Measurements from ENCODE around the gene MGLL.

The MGLL gene

GRCh38 chr3:127760791-127761440 lies 61.4 kb downstream of the MGLL start:
- DNase-seq (ENCODE audit: low read depth in 1 of 2, low spot score in 1 of 2) = no peak
- Histone ChIP-seq H3K4me3 (replicated peaks; ENCODE audit: insufficient read depth, low read length) (no peak overlapping the region), H3K27me3 (ENCODE audit: insufficient read depth, poor library complexity, severe bottlenecking) (no peaks in the 10 kb centered on the region), H3K27ac (replicated peaks) (peak overlapping the region; percentile 49)
- TF ChIP-seq CTCF (IDR thresholded peaks at IDR 0.05; ENCODE audit: insufficient read depth, low read length) (no peak), POLR2AphosphoS5 (IDR thresholded peaks at IDR 0.05; ENCODE audit: low read depth) (no peak), GABPA (IDR thresholded peaks at IDR 0.05; ENCODE audit: low read depth) (no peak), SPI1 (IDR thresholded peaks at IDR 0.05; ENCODE audit: borderline replicate concordance, low read depth) (no peak)
- TF ChIP-seq, protein P1, sequence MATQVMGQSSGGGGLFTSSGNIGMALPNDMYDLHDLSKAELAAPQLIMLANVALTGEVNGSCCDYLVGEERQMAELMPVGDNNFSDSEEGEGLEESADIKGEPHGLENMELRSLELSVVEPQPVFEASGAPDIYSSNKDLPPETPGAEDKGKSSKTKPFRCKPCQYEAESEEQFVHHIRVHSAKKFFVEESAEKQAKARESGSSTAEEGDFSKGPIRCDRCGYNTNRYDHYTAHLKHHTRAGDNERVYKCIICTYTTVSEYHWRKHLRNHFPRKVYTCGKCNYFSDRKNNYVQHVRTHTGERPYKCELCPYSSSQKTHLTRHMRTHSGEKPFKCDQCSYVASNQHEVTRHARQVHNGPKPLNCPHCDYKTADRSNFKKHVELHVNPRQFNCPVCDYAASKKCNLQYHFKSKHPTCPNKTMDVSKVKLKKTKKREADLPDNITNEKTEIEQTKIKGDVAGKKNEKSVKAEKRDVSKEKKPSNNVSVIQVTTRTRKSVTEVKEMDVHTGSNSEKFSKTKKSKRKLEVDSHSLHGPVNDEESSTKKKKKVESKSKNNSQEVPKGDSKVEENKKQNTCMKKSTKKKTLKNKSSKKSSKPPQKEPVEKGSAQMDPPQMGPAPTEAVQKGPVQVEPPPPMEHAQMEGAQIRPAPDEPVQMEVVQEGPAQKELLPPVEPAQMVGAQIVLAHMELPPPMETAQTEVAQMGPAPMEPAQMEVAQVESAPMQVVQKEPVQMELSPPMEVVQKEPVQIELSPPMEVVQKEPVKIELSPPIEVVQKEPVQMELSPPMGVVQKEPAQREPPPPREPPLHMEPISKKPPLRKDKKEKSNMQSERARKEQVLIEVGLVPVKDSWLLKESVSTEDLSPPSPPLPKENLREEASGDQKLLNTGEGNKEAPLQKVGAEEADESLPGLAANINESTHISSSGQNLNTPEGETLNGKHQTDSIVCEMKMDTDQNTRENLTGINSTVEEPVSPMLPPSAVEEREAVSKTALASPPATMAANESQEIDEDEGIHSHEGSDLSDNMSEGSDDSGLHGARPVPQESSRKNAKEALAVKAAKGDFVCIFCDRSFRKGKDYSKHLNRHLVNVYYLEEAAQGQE (IDR thresholded peaks at IDR 0.05; ENCODE audit: insufficient replicate concordance, low read depth) = no peak

- Histone ChIP-seq H3K4me3 (replicated peaks; ENCODE audit: insufficient read depth, low read length) (no peak overlapping the region), H3K27ac (replicated peaks) (no peak overlapping the region), H3K27me3 (ENCODE audit: insufficient read depth, poor library complexity, severe bottlenecking) (no peaks in the 10 kb centered on the region)
- TF ChIP-seq SPI1 (IDR thresholded peaks at IDR 0.05; ENCODE audit: borderline replicate concordance, low read depth) (no peak), POLR2AphosphoS5 (IDR thresholded peaks at IDR 0.05; ENCODE audit: low read depth) (no peak), CTCF (IDR thresholded peaks at IDR 0.05; ENCODE audit: insufficient read depth, low read length) (no peak), GABPA (IDR thresholded peaks at IDR 0.05; ENCODE audit: low read depth) (no peak)
- TF ChIP-seq, protein P1 (IDR thresholded peaks at IDR 0.05; ENCODE audit: insufficient replicate concordance, low read depth) = no peak
- no peak for DNase-seq (ENCODE audit: low read depth in 1 of 2, low spot score in 1 of 2)
Observed at GRCh38 chr3:127760361-127760760, 62.0 kb downstream of the MGLL start.

- no peaks in the 10 kb centered on the region for H3K27me3 ChIP-seq (ENCODE audit: insufficient read depth, poor library complexity, severe bottlenecking)
- DNase-seq (ENCODE audit: low read depth in 1 of 2, low spot score in 1 of 2) = no peak
- H3K4me3 ChIP-seq (replicated peaks; ENCODE audit: insufficient read depth, low read length) = no peak overlapping the region
- H3K27ac ChIP-seq (replicated peaks) = no peak overlapping the region
- no peak for TF ChIP-seq GABPA (IDR thresholded peaks at IDR 0.05; ENCODE audit: low read depth)
- TF ChIP-seq, protein P1 (IDR thresholded peaks at IDR 0.05; ENCODE audit: insufficient replicate concordance, low read depth) = no peak
- TF ChIP-seq POLR2AphosphoS5 (IDR thresholded peaks at IDR 0.05; ENCODE audit: low read depth) = no peak
Observed at GRCh38 chr3:127759826-127760225, 62.5 kb downstream of the MGLL start.

Data from HL-60 (cell line).